Panc1 (cell line): Measurements from ENCODE around the gene SEC22A.

Source experiments
- CTCF ChIP-seq: fragments of 450-650 bp; IDR thresholded peaks from 2 replicates; pipeline ENCODE4 v1.5.1; 2017; ENCODE audit warnings: mild to moderate bottlenecking
- POLR2AphosphoS5 ChIP-seq: IDR thresholded peaks from 2 replicates; pipeline ENCODE4 v1.6.1; 2012; ENCODE audit warnings: mild to moderate bottlenecking, low read depth, low read length, moderate library complexity
- SIN3A ChIP-seq: IDR thresholded peaks from 2 replicates; pipeline ENCODE4 v1.6.1; 2012; ENCODE audit warnings: low read depth, mild to moderate bottlenecking, low read length, moderate library complexity, borderline replicate concordance; ENCODE audit not compliant: insufficient read depth

- TF ChIP-seq CTCF: no peak
- TF ChIP-seq SIN3A: no peak
- no peak for TF ChIP-seq POLR2AphosphoS5
Measured at GRCh38 chr3:123270818-123271217, 69.1 kb downstream of the SEC22A start.
